ENCODE measurements around the gene SGMS1.

DNA sequence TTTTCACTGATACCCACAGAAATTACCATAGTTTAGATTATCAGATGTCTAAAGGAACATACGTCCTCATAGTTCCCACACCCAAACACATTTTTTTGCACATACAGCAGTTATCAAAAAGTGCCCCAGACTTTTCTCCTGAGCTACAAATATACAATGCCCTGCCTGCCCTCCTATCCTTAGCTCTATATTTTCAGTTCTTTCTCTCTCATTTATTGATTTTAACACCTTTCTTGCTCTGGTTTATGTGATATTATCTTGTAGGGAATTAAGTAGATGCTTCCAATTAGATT lies 25.1 kb upstream of the SGMS1 start:
- no peak for TF ChIP-seq CTCF (IDR thresholded peaks at IDR 0.05)
- TF ChIP-seq EZH2phosphoT487 (IDR thresholded peaks at IDR 0.05): no peak
- TF ChIP-seq EZH2 (IDR thresholded peaks at IDR 0.05): no peak

Data from neural progenitor cell (in vitro differentiated cells).